Choroid plexus epithelial cell (primary cell): ENCODE results near the gene PSMD1.
"Not testable (repeated sequence)": the region's sequence is repeated elsewhere in the genome, so short reads cannot be mapped to it uniquely, and the experiment has no call there.

Experiments used
- DNase-seq: peaks from one replicate; pipeline ENCODE4 v3.0.0-alpha.2; 2010; ENCODE audit warnings: low read depth
- H3K4me3 ChIP-seq: 2 replicates; pipeline ENCODE4 v1.5.1; 2011; ENCODE audit warnings: low read depth, mild to moderate bottlenecking, control low read depth, low read length, moderate library complexity
- TF ChIP-seq, protein P1 (sequence below): conservative IDR thresholded peaks from 2 replicates; pipeline ENCODE4 v1.5.1; 2011; ENCODE audit warnings: low read depth, mild to moderate bottlenecking, control low read depth, inconsistent platforms, low read length, moderate library complexity

The PSMD1 gene

GRCh38 chr2:231176066-231176465, 119.4 kb downstream of the PSMD1 start:
- TF ChIP-seq, protein P1, sequence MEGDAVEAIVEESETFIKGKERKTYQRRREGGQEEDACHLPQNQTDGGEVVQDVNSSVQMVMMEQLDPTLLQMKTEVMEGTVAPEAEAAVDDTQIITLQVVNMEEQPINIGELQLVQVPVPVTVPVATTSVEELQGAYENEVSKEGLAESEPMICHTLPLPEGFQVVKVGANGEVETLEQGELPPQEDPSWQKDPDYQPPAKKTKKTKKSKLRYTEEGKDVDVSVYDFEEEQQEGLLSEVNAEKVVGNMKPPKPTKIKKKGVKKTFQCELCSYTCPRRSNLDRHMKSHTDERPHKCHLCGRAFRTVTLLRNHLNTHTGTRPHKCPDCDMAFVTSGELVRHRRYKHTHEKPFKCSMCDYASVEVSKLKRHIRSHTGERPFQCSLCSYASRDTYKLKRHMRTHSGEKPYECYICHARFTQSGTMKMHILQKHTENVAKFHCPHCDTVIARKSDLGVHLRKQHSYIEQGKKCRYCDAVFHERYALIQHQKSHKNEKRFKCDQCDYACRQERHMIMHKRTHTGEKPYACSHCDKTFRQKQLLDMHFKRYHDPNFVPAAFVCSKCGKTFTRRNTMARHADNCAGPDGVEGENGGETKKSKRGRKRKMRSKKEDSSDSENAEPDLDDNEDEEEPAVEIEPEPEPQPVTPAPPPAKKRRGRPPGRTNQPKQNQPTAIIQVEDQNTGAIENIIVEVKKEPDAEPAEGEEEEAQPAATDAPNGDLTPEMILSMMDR = no peak
- no peak overlapping the region for H3K4me3 ChIP-seq
- DNase-seq = no peak

DNA sequence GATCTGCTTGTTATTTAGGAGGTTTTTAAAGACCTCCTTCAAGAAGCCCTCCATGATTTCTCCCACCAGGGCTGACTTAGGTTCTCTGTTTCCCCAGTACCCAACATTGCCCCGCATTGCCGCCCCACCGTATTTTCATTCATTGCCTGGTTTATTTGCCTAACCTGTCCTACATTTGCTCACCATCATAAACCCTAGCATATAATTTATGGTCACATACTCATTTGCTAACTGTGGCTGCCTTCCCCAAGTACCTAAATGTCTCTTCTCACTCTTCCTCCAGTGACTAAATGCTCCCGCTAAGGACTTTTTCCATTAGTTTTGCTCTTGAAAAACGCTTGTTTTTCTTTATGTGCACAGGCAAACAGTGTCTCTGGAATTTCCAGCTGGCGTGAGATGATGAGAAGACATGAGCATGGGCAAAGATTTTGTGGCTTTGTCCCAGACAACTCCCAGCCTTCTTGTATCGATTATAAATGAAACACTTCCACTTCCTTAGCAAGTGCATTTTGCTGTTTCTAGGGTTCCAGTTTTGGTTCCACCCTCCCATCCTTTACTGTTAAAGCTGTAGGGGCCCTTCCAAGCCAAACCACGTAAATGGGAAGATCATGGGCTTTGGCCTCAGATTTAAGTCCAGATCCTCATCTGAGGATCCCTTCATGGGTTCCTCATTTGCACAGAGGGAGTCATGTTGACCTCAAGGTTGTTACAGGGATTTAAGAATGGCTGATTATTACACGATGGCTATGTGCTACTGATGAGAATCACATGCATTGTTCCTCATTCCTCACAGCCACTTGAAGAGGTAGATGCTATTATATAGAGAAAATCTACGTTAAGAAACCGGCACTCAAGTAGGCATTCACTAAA, 120.7 kb downstream of the PSMD1 start:
- DNase-seq = no peak

GRCh38 chr2:231178805-231179204, 122.1 kb downstream of the PSMD1 start:
- DNase-seq, H3K4me3 ChIP-seq: not testable (repeated sequence)

More for the DNA sequence above, 120.7 kb downstream of the PSMD1 start:
- TF ChIP-seq, protein P1 = no peak
- H3K4me3 ChIP-seq = no peak overlapping the region

DNA sequence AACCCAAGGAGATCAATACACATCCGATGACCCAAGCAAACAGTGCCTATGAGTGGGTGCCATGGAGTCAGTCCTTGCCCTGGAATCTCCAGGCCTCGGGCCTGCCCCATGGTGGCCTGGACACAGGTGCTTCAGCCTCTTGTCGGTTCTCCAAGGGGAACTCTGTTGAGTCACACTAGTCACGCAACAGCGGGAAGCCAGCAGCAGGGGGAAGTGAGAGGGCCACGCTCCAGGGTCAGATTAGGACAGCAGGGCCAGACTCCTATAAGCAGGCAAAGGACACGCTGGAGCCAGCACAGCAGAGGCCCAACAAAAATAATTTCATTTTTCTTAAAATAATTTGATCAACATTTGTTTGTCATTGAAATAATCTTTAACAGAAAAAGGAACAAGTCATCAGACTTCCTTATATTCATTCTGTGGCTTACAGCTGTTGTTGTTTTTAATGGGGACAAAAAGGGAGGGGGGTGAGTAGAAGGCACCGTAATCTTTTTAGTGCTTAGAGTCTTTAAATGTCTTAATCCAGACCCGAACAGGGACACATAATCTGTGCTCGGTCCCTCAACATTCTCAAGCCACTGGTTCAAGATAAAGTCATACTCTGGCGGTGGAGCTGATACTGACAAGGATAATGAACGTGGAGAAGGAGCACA, 125.3 kb downstream of the PSMD1 start:
- TF ChIP-seq, protein P1 = no peak
- DNase-seq = peak; percentile 60
- no peak overlapping the region for H3K4me3 ChIP-seq

DNA sequence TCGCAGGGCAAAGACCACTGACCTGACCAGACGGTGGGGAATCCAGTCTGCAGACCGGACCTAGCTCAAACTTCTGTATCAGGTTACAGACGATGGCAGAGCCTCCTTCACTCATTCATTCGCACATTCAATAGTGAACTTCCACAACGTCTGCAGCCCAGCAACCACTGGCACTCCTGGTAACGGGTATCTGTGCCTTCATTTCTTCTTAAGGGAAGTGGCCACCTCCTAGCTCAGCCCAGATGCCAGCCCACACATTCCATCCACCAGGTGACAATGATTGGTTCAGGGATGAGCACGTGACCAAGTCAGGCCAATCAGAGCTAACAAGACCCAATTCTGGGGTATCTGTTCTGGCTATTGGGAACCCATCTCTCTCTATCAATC, 125.8 kb downstream of the PSMD1 start:
- H3K4me3 ChIP-seq = no peak overlapping the region
- DNase-seq = no peak
- TF ChIP-seq, protein P1 = peak; percentile 7

GRCh38 chr2:231183851-231184250, 127.2 kb downstream of the PSMD1 start:
- TF ChIP-seq, protein P1 = no peak
- no peak for DNase-seq
- H3K4me3 ChIP-seq = no peak overlapping the region

- DNase-seq = no peak
- no peak overlapping the region for H3K4me3 ChIP-seq
- TF ChIP-seq, protein P1 = no peak
Observed at GRCh38 chr2:231184319-231184718, 127.7 kb downstream of the PSMD1 start.
